IPS-18a (cell line): ENCODE results near the gene ROGDI.

ENCODE experiments used
- H3K27ac ChIP-seq: one replicate; pipeline ENCODE4 v1.5.1; 2013; ENCODE audit warnings: low read length
- H3K27me3 ChIP-seq: one replicate; pipeline ENCODE4 v1.6.1; 2013; ENCODE audit warnings: mild to moderate bottlenecking, low read length; ENCODE audit not compliant: control insufficient read depth, insufficient read depth
- H3K36me3 ChIP-seq: one replicate; pipeline ENCODE4 v1.6.1; 2013; ENCODE audit warnings: low read depth, low read length; ENCODE audit not compliant: control insufficient read depth
- H3K4me1 ChIP-seq: one replicate; pipeline ENCODE4 v1.6.1; 2013; ENCODE audit warnings: low read depth, low read length; ENCODE audit not compliant: control insufficient read depth
- H3K4me3 ChIP-seq: one replicate; pipeline ENCODE4 v1.5.1; 2013; ENCODE audit warnings: low read length
- H3K9ac ChIP-seq: one replicate; pipeline ENCODE4 v1.6.1; 2013; ENCODE audit warnings: mild to moderate bottlenecking, low read length, moderate library complexity
- H3K9me3 ChIP-seq: one replicate; pipeline ENCODE4 v1.6.1; 2013; ENCODE audit warnings: low read depth, low read length; ENCODE audit not compliant: control insufficient read depth

The ROGDI gene

DNA sequence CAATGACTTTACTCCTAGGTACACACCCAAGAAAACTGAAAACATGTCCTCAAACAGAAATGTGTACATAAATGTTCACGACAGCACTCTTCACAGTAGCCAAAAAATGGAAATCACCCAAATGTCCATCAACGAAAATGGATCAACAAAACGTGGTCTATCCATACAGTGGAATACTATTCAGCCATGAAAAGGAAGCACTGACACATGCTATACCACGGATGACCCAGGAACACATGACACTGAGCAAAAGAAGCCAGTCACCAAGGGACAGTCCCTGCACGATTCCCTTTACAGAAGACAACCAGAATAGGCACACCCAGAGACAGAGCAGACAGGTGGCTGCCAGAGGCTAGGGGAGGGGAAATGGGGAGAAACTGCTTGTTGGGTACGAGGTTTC, 46.7 kb downstream of the ROGDI start:
- no peak overlapping the region for H3K4me3 ChIP-seq
- no peaks in the 10 kb centered on the region for H3K9me3 ChIP-seq
- no peak overlapping the region for H3K27ac ChIP-seq
- no peaks in the 10 kb centered on the region for H3K4me1 ChIP-seq
- H3K9ac ChIP-seq = no peak overlapping the region
- no peaks in the 10 kb centered on the region for H3K27me3 ChIP-seq
- H3K36me3 ChIP-seq = peaks cover 56% of the 10 kb centered on the region

DNA sequence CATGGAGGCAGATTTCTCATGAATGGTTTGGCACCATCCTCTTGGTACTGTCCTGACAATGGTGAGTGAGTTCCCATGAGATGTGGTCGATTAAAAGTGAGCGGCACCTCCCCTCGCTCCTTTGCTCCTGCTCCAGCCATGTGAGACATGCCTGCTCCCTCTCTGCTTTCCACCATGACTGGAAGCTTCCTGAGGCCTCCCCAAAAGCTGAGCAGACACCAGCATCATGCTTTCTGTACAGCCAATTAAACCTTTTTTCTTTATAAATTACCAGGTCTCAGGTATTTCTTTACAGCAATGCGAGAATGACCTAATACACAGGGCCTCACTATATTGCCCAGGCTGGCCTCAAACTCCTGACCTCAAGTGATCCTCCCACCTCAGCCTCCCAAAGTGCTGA, 47.6 kb downstream of the ROGDI start:
- Histone ChIP-seq H3K27me3 (no peaks in the 10 kb centered on the region), H3K4me3 (no peak overlapping the region), H3K9me3 (no peaks in the 10 kb centered on the region), H3K4me1 (no peaks in the 10 kb centered on the region), H3K9ac (no peak overlapping the region), H3K27ac (no peak overlapping the region), H3K36me3 (peaks cover 53% of the 10 kb centered on the region)

DNA sequence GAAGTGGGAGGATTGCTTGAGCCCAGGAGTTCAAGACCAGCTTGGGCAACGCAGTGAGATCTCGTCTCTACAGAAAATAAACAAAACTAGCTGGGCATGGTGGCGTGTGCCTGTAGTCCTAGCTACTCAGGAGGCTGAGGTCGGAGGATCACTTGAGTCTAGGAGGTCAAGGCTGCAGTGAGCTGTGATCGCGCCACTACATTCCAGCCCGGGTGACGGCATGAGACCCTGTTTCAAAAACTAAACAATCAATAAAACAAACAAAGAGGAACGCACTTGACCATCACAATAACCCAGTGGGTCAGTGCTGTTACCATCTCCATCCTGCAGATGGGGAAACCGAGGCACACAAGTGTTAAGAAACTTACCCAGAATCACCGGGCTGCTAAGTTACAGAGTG, 49.2 kb downstream of the ROGDI start:
- H3K9ac ChIP-seq = no peak overlapping the region

GRCh38 chr16:4752351-4753100, 49.9 kb downstream of the ROGDI start:
- H3K27ac ChIP-seq = no peak overlapping the region
- no peaks in the 10 kb centered on the region for H3K27me3 ChIP-seq
- H3K9ac ChIP-seq = no peak overlapping the region
- no peaks in the 10 kb centered on the region for H3K9me3 ChIP-seq
- H3K4me3 ChIP-seq = no peak overlapping the region
- peaks cover 33% of the 10 kb centered on the region for H3K36me3 ChIP-seq
- no peaks in the 10 kb centered on the region for H3K4me1 ChIP-seq

More for the DNA sequence above, 49.2 kb downstream of the ROGDI start:
- H3K9me3 ChIP-seq = no peaks in the 10 kb centered on the region
- no peak overlapping the region for H3K27ac ChIP-seq
- no peaks in the 10 kb centered on the region for H3K27me3 ChIP-seq
- H3K36me3 ChIP-seq = peaks cover 36% of the 10 kb centered on the region
- no peak overlapping the region for H3K4me3 ChIP-seq
- H3K4me1 ChIP-seq = no peaks in the 10 kb centered on the region

DNA sequence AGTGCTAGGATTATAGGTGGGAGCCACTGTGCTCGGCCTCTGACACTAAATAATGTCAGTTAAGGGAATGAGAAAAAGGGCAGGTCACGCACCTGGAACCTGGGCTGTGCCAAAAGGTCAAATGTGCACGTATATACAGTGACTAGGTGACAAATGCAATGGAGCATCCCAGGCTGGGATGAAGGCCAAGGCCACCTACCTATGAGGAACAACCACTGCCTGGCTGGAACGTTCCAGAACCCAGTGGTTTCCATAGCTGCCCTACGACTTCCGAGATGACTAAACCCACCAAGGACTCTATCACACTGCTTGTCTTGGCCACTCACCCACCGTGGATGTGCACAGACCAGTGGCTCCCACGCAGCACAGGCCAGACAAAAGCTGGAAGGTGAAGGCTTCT, 51.5 kb downstream of the ROGDI start:
- no peak overlapping the region for H3K9ac ChIP-seq
- H3K27me3 ChIP-seq = no peaks in the 10 kb centered on the region
- H3K4me3 ChIP-seq = no peak overlapping the region
- H3K9me3 ChIP-seq = no peaks in the 10 kb centered on the region
- H3K27ac ChIP-seq = no peak overlapping the region
- H3K4me1 ChIP-seq = no peaks in the 10 kb centered on the region
- peaks cover 29% of the 10 kb centered on the region for H3K36me3 ChIP-seq

DNA sequence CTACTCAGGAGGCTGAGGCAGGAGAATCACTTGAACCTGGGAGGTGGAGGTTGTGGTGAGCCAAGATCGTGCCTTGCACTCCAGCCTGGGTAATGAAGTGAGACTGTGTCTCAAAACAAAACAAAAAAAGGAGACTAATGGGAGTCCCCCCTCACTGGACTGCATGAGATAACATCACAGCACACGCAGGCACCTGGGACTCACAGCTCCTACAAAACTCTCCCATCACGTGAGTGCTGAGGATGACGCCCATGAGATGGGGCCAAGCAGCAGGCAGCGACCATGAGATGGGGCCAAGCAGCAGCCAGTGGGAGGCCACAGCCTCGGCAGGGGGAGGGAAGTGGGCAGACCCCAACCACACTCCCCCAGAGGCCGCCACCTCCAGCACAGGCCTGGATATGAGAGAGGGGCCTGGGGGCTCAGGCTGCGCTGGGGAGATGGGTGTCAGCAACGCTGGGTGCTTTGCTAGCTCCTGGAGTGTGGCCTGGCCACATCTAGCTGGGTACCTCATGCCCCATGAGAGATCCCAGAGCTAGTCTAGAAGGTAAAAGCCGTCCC, 52.7 kb downstream of the ROGDI start:
- H3K9ac ChIP-seq = no peak overlapping the region
- no peaks in the 10 kb centered on the region for H3K9me3 ChIP-seq
- no peak overlapping the region for H3K4me3 ChIP-seq
- H3K27me3 ChIP-seq = no peaks in the 10 kb centered on the region
- no peak overlapping the region for H3K27ac ChIP-seq
- peaks cover 23% of the 10 kb centered on the region for H3K36me3 ChIP-seq
- peaks cover under 1% of the 10 kb centered on the region for H3K4me1 ChIP-seq

DNA sequence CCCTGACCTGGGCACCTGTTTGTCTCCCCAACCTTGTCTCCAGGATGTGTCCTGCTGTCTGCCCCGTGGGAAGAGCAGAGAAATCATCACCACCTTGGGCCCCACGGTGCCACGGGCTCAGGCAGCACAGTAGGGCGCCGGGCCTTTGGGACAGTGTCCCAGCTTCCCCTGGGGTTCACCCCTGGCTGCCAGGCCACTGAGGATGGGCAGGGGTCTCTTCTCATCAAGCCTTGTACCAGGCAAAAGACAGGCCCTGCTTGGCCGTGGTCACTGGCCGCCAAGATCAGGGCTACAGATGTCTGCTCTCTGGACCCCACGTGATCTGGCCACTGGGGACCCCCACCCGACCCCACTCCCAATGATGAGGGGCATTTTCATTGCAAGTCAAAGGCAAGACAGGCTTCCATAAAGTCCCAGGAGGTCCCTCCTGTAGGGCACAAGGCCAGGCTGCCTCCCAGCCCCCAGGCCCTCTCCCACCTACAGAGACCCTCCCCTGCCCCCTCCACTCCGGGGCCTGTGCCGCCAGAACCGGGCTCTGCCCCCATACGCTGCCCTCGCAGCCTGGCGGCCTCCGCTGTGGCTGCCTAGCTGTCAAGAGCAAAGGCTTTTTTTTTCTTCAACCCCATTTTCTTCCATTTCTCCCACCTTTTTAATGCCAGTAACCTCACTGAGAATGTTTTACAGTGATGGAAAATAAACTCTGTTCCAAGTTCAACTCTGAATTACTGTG, 53.6 kb downstream of the ROGDI start:
- no peak overlapping the region for H3K27ac ChIP-seq
- H3K27me3 ChIP-seq = no peaks in the 10 kb centered on the region
- no peaks in the 10 kb centered on the region for H3K9me3 ChIP-seq
- no peak overlapping the region for H3K4me3 ChIP-seq
- peaks cover 23% of the 10 kb centered on the region for H3K36me3 ChIP-seq
- H3K9ac ChIP-seq = no peak overlapping the region
- H3K4me1 ChIP-seq = peaks cover 5% of the 10 kb centered on the region

DNA sequence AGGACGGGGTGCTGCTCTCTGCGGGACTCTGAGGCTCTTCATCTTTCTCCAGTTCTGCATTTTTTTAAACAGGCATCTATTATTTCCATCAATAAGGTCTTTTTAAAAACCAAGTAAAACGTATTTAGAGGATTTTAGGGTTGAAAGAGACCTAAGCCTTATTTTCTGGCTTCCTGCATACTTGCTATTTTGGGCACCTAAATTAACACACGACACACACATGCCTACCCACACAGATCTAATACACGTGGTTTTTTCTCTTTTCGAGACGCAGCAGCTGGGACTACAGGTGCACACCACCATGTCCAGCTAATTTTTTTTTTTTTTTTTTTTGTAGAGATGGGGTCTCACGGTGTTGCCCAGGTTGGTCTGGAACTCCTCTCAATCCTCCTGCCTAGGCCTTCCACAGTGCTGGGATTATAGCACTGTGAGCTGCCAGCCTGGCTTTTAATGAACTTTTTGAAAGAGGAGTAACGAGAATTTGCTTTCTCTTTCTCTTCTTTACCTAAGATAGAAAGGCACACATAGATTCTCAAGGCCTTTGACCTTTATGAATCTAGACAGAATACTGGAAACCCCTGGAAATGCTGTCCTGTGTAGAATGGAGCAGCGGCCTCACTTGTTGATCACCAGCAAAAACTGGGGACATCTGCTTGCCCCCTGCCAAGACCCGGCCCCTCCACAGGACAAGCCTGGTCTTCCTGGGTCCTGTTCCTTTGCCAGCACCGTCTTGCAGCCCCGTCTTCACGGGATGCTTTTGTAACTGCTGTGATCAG, 54.3 kb downstream of the ROGDI start:
- H3K27ac ChIP-seq = no peak overlapping the region
- H3K4me3 ChIP-seq = no peak overlapping the region
- H3K4me1 ChIP-seq = peaks cover 5% of the 10 kb centered on the region
- no peaks in the 10 kb centered on the region for H3K27me3 ChIP-seq
- peaks cover 21% of the 10 kb centered on the region for H3K36me3 ChIP-seq
- H3K9me3 ChIP-seq = no peaks in the 10 kb centered on the region
- no peak overlapping the region for H3K9ac ChIP-seq

- Histone ChIP-seq H3K9ac (no peak overlapping the region), H3K9me3 (no peaks in the 10 kb centered on the region), H3K27me3 (no peaks in the 10 kb centered on the region), H3K4me1 (peaks cover 5% of the 10 kb centered on the region), H3K4me3 (no peak overlapping the region), H3K36me3 (peaks cover 13% of the 10 kb centered on the region), H3K27ac (no peak overlapping the region)
Measured at GRCh38 chr16:4746991-4747574, 55.4 kb downstream of the ROGDI start.
